SK-N-SH (cell line): Measurements from ENCODE around the gene CCDC102A. TPM values are rescaled to one million over a fixed set of nuclear protein-coding genes. Genes with fewer than 3 reads are reported as not detected.

Experiments used
- CTCF ChIA-PET: fragments of 300-600, 350-600 bp; formaldehyde crosslinking; extraction: SDS; loops from one replicate; lab custom pipeline; 2021; lab: Yijun Ruan, JAX
- POLR2A ChIA-PET: fragments of 350-600 bp; sonication (Branson Sonifier 250); formaldehyde crosslinking; extraction: SDS; loops from one replicate; lab custom pipeline; 2020; ENCODE audit warnings: antibody characterized with exemption, inconsistent platforms; lab: Yijun Ruan, JAX
- DNase-seq: peaks from one replicate; pipeline ENCODE4 v3.0.0; 2012
- H2AFZ ChIP-seq: fragments of 200-600 bp; sonication (generic); 2 replicates; pipeline ENCODE4 v1.8.1; 2016; ENCODE audit warnings: antibody characterized with exemption, mild to moderate bottlenecking, low read depth
- H3F3A ChIP-seq: fragments of 200-600 bp; sonication (generic); replicated peaks from 2 replicates; pipeline ENCODE3; 2016; ENCODE audit warnings: antibody characterized with exemption, mild to moderate bottlenecking; ENCODE audit not compliant: insufficient read depth
- H3K27ac ChIP-seq, 2 experiments: fragments of 200-500 bp in 1 of 2; fragments of 200-600 bp in 1 of 2; sonication (Bioruptor generic) in 1 of 2; sonication (generic), shearing (Covaris generic) in 1 of 2; 2 replicates each; pipeline versions ENCODE4 v1.5.1 to v1.6.1; 2014 to 2016; ENCODE audit warnings: low read depth in 2 of 2, inconsistent platforms in 1 of 2, low read length in 1 of 2, mild to moderate bottlenecking in 1 of 2, mixed read lengths in 1 of 2
- H3K27me3 ChIP-seq: fragments of 200-600 bp; sonication (generic), shearing (Covaris generic); 2 replicates; pipeline ENCODE4 v1.6.1; 2016; ENCODE audit warnings: mixed run types; ENCODE audit not compliant: insufficient read depth
- H3K36me3 ChIP-seq, 2 experiments: fragments of 200-500 bp in 1 of 2; fragments of 200-600 bp in 1 of 2; sonication (Bioruptor generic) in 1 of 2; sonication (generic) in 1 of 2; replicated peaks in 1 of 2; 2 replicates each; pipeline versions ENCODE3 to v1.5.1; 2014 to 2016; ENCODE audit warnings: low read length in 1 of 2, mild to moderate bottlenecking in 1 of 2; ENCODE audit not compliant: insufficient read depth in 2 of 2, control insufficient read depth in 1 of 2
- H3K4me1 ChIP-seq, 2 experiments: fragments of 200-500 bp in 1 of 2; fragments of 200-600 bp in 1 of 2; sonication (Bioruptor generic) in 1 of 2; sonication (generic), shearing (Covaris generic) in 1 of 2; 2 replicates each; pipeline versions ENCODE4 v1.5.1 to v1.6.1; 2014 to 2016; ENCODE audit warnings: low read depth in 1 of 2, low read length in 1 of 2, mixed run types in 1 of 2; ENCODE audit not compliant: insufficient read depth in 2 of 2, control insufficient read depth in 1 of 2
- H3K4me2 ChIP-seq: fragments of 200-600 bp; sonication (generic), shearing (Covaris generic); 2 replicates; pipeline ENCODE4 v1.6.1; 2017; ENCODE audit warnings: mixed run types
- H3K4me3 ChIP-seq, 2 experiments: fragments of 200-500 bp in 1 of 2; fragments of 200-600 bp in 1 of 2; sonication (Bioruptor generic) in 1 of 2; sonication (generic), shearing (Covaris generic) in 1 of 2; 2 replicates each; pipeline versions ENCODE4 v1.5.1 to v1.8.1; 2014 to 2016; ENCODE audit warnings: low read depth in 2 of 2, inconsistent platforms in 1 of 2, low read length in 1 of 2, mild to moderate bottlenecking in 1 of 2, mixed read lengths in 1 of 2, moderate library complexity in 1 of 2
- H3K79me2 ChIP-seq: fragments of 200-600 bp; sonication (generic); 2 replicates; pipeline ENCODE4 v1.8.1; 2017; ENCODE audit warnings: mild to moderate bottlenecking; ENCODE audit not compliant: insufficient read depth
- H3K9ac ChIP-seq: fragments of 200-600 bp; sonication (generic); 2 replicates; pipeline ENCODE4 v1.6.1; 2017; ENCODE audit warnings: mixed run types
- H3K9me2 ChIP-seq: fragments of 200-600 bp; sonication (generic); 2 replicates; pipeline ENCODE4 v1.6.1; 2017; ENCODE audit warnings: mixed run types
- H3K9me3 ChIP-seq: fragments of 200-600 bp; sonication (generic); 2 replicates; pipeline ENCODE4 v1.6.1; 2017; ENCODE audit warnings: mixed run types, mild to moderate bottlenecking, moderate library complexity
- H4K20me1 ChIP-seq: fragments of 200-600 bp; sonication (generic); 2 replicates; pipeline ENCODE4 v1.6.1; 2017; ENCODE audit warnings: mild to moderate bottlenecking, mixed run types; ENCODE audit not compliant: insufficient read depth
- CHD2 ChIP-seq: fragments of 150-350 bp; IDR thresholded peaks from 2 replicates; pipeline ENCODE4 v1.6.1; 2018; ENCODE audit warnings: low read length; ENCODE audit not compliant: partially characterized antibody
- CTCF ChIP-seq: fragments of 200-600 bp; sonication (generic); IDR thresholded peaks from 2 replicates; pipeline ENCODE4 v1.6.1; 2017; ENCODE audit warnings: antibody characterized with exemption, mild to moderate bottlenecking, moderate library complexity
- EP300 ChIP-seq, 2 experiments: IDR thresholded peaks; 2 replicates each; pipeline versions ENCODE4 v1.4.0 to v1.6.1; 2012; ENCODE audit warnings: borderline replicate concordance in 1 of 2, low read depth in 1 of 2, low read length in 1 of 2
- EZH2phosphoT487 ChIP-seq: fragments of 200-600 bp; sonication (generic); IDR thresholded peaks from 2 replicates; pipeline ENCODE4 v1.6.1; 2017; ENCODE audit warnings: low read depth, mixed run types, mild to moderate bottlenecking, antibody characterized with exemption, moderate library complexity, borderline replicate concordance
- FOXJ3 ChIP-seq: sonication (generic); formaldehyde crosslinking; IDR thresholded peaks from 2 replicates; pipeline ENCODE4 v1.5.1; 2020; ENCODE audit warnings: mild to moderate bottlenecking, missing genetic modification reagents
- MAX ChIP-seq: IDR thresholded peaks from 2 replicates; pipeline ENCODE4 v1.4.0; 2012; ENCODE audit warnings: low read depth
- PBX3 ChIP-seq: IDR thresholded peaks from 2 replicates; pipeline ENCODE4; 2012
- SIN3A ChIP-seq: IDR thresholded peaks from 2 replicates; pipeline ENCODE4 v1.6.1; 2012; ENCODE audit warnings: low read depth, mild to moderate bottlenecking, low read length, moderate library complexity, borderline replicate concordance
- USF2 ChIP-seq: fragments of 150-350 bp; IDR thresholded peaks from 2 replicates; pipeline ENCODE4 v1.6.1; 2017; ENCODE audit warnings: antibody characterized with exemption, low read length, low read depth, borderline replicate concordance
- WGBS: methylation state at CpG from one replicate; pipeline ENCODE4 v1.1.6; 2017; ENCODE audit warnings: low lambda C conversion rate; 5-methylcytosine and 5-hydroxymethylcytosine counted together
- polyA plus RNA-seq, 3 experiments: library from polyadenylated mRNA; depleted of rRNA; stranded (reverse); fragments of >200 nt; gene quantifications; 2 replicates each; pipeline ENCODE4 v1.2.3, GENCODE V29; 2012

CCDC102A gene
- polyA plus RNA-seq, 1 of the 3 experiments (the other 2 are of a cell fraction), result 26.2 TPM

- H3K4me3 ChIP-seq, result peak overlapping the region; percentile 48 to 58
- H3K27ac ChIP-seq, result peak overlapping the region; percentile 27 to 90; a peak in 3 of 4 replicates
- H3K4me1 ChIP-seq, result peaks cover 14 to 87% of the 10 kb centered on the region in 2 experiments; a peak in 3 of 4 replicates
Observed at GRCh38 chr16:57479205-57479975, 57.0 kb downstream of the CCDC102A start.

More at GRCh38 chr16:57479205-57479975, 57.0 kb downstream of the CCDC102A start:
- TF ChIP-seq USF2 (no peak), CHD2 (peak; percentile 49), EP300 (IDR thresholded peaks at IDR 0.05; ENCODE audit: borderline replicate concordance in 1 of 2, low read depth in 1 of 2, low read length in 1 of 2) (no peak; a peak in 1 of 4 replicates), FOXJ3 (0 out of 2 replicates have a peak, but pooled peaks have one; percentile 43), EZH2phosphoT487 (no peak), MAX (peak; percentile 54; the same call in 1 of the 2 replicates), PBX3 (peak; percentile 18; the same call in 1 of the 2 replicates), SIN3A (no peak), CTCF (no peak)
- Histone ChIP-seq H3F3A (peaks cover 5% of the 10 kb centered on the region), H3K79me2 (peaks cover 7% of the 10 kb centered on the region; the same call in 1 of the 2 replicates), H4K20me1 (0 out of 2 replicates have a peak, but pooled peaks cover 6% of the 10 kb centered on the region), H3K27me3 (no peaks in the 10 kb centered on the region), H3K36me3 (peaks cover 0 to 6% of the 10 kb centered on the region in 2 experiments), H3K9me3 (no peaks in the 10 kb centered on the region), H2AFZ (peak overlapping the region; percentile 63; the same call in 1 of the 2 replicates), H3K9me2 (no peaks in the 10 kb centered on the region), H3K9ac (no peak overlapping the region), H3K4me2 (peak overlapping the region; percentile 86)
- peak; percentile 85 for DNase-seq
- 23% methylated on average over 21 of the region's 36 CpGs for WGBS
- POLR2A ChIA-PET, result interaction anchor here (0.8 to 10.0 kb wide), 5 partner anchors 17 to 102 kb away, joined by 3 to 152 read pairs (median 7); partner anchors contain the start of gene POLR2C
- CTCF ChIA-PET, result interaction anchor here (0.6 to 21.0 kb wide), 6 partner anchors 9 to 179 kb away, joined by 3 to 354 read pairs (median 5); partner anchors contain the start of gene POLR2C
